ENCODE measurements around the gene PDE6G. TPM values are rescaled to one million over a fixed set of nuclear protein-coding genes. Genes with fewer than 3 reads are reported as not detected.

PDE6G gene
- total RNA-seq, 1 donor from 2014 or later = not detected

DNA sequence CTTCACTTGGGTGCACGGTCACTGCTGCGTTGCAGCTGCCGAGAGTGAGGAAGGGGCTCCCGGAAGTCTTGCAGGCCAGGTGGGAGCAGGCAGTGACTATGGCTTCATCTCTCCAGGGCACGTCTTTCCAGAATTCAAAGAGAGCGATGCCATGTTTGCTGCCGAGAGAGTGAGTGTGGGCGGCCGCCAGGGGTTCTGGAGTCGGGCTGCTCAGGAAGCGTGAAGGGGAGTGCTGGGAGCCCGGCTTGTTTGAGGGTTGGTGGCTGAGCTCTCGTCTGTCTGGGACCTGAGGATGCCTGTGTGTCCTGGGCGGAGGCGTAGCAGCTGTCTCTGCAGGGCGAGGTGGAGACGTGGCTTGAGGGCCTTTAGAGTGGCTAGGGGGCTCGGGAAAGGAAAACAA lies 33.7 kb upstream of the PDE6G start:
- peaks cover 16% of the 10 kb centered on the region for H3K36me3 Mint-ChIP-seq
- no peak overlapping the region for H2AFZ ChIP-seq (replicated peaks)
- no peak overlapping the region for H3K27ac ChIP-seq
- H3K4me3 ChIP-seq = no peak overlapping the region
- H3K4me2 ChIP-seq = no peak overlapping the region
- H3K4me1 ChIP-seq = no peaks in the 10 kb centered on the region
- DNase-seq (ENCODE audit: low spot score) = no peak
- peaks cover 7% of the 10 kb centered on the region for H3K27me3 Mint-ChIP-seq (ENCODE audit: insufficient read depth, low read depth)
- H3K4me3 Mint-ChIP-seq = no peak overlapping the region
- no peak overlapping the region for H3K9ac ChIP-seq
- no peak overlapping the region for H3K27ac Mint-ChIP-seq
- no peaks in the 10 kb centered on the region for H3K9me3 ChIP-seq (ENCODE audit: low read depth)
- no peaks in the 10 kb centered on the region for H3K27me3 ChIP-seq
- H3K79me2 ChIP-seq (ENCODE audit: low read depth) = peaks cover 16% of the 10 kb centered on the region
- H3F3A ChIP-seq (ENCODE audit: low read depth) = no peaks in the 10 kb centered on the region
- peaks cover 6% of the 10 kb centered on the region for H3K4me1 Mint-ChIP-seq
- peaks cover 10% of the 10 kb centered on the region for H4K20me1 ChIP-seq (ENCODE audit: low read depth)
- TF ChIP-seq EZH2phosphoT487 (IDR thresholded peaks at IDR 0.05) (no peak), CTCF (IDR thresholded peaks at IDR 0.05) (no peak)
- H3K36me3 ChIP-seq = no peaks in the 10 kb centered on the region
- no peaks in the 10 kb centered on the region for H3K9me3 Mint-ChIP-seq

DNA sequence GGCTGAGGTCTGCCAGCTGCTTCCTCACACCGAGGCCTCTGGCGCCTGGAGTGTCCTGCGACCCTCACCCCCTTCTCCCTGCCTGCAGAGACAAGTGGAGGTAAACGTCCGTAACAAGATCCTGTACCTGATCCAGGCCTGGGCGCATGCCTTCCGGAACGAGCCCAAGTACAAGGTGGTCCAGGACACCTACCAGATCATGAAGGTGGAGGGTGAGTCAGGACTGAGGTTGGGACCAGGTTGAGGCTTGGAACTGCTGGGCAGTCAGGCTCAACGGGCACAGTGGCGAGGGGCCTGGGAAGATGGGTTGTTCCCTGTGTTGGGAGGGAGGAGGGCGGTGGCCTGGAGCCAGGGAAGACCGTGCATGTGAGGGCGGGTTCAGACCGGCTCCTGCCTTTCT lies 32.3 kb upstream of the PDE6G start:
- no peak overlapping the region for H3K27ac ChIP-seq
- no peaks in the 10 kb centered on the region for H3K9me3 Mint-ChIP-seq
- no peaks in the 10 kb centered on the region for H3F3A ChIP-seq (ENCODE audit: low read depth)
- peaks cover 28% of the 10 kb centered on the region for H3K79me2 ChIP-seq (ENCODE audit: low read depth)
- DNase-seq (ENCODE audit: low spot score) = no peak
- H3K4me1 ChIP-seq = peaks cover 5% of the 10 kb centered on the region
- H3K27me3 Mint-ChIP-seq (ENCODE audit: insufficient read depth, low read depth) = peaks cover 7% of the 10 kb centered on the region
- TF ChIP-seq EZH2phosphoT487 (IDR thresholded peaks at IDR 0.05) (no peak), CTCF (IDR thresholded peaks at IDR 0.05) (no peak), EZH2 (IDR thresholded peaks at IDR 0.05) (no peak)
- H3K4me3 ChIP-seq = no peak overlapping the region
- no peaks in the 10 kb centered on the region for H3K9me3 ChIP-seq (ENCODE audit: low read depth)
- H3K36me3 ChIP-seq = no peaks in the 10 kb centered on the region
- H3K36me3 Mint-ChIP-seq = peaks cover 16% of the 10 kb centered on the region
- H3K27ac Mint-ChIP-seq = no peak overlapping the region
- H3K9ac ChIP-seq = no peak overlapping the region
- H3K4me1 Mint-ChIP-seq = peaks cover 16% of the 10 kb centered on the region
- no peak overlapping the region for H3K4me2 ChIP-seq
- no peak overlapping the region for H2AFZ ChIP-seq (replicated peaks)
- H3K4me3 Mint-ChIP-seq = no peak overlapping the region
- no peaks in the 10 kb centered on the region for H3K27me3 ChIP-seq
- H4K20me1 ChIP-seq (ENCODE audit: low read depth) = peaks cover 20% of the 10 kb centered on the region

DNA sequence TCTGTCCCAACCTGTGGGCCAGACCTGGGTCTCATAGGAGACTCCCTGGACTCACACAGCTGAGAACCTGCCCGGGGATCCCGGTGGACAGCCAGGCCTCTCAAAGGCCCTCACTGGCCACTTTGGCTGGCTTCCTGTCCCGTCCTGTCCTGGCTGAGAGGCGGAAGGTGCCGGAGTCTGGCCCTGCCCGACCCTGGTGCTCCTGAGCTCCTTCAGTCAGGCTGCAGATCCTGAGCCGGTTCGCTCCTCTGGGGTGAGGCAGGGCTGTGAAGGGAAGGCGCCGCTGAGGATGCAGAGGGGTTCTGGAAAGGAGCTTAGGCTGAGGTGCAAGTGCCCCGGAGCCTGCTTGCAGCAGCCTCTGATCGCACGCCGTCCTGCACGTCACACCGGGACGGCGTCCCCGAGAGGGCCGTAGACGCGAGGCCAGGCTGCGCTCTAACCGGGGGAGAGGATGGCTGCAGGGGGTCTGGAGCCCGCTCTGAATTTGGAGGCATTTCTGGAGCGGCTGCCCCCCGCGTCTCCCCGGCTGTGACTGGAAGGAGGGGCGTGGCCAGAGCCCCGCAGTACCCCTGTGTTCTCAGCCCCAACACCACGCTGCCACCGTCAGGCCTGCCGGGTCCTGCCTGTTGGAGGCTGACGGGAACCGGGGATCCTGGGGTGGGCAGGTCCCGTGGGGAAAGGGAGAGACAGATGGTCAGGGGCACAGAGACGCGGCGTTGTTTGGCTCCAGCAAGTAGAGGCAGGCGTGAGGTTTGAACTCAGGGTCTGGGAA lies 31.6 kb upstream of the PDE6G start:
- peaks cover 5% of the 10 kb centered on the region for H3K4me1 ChIP-seq
- H4K20me1 ChIP-seq (ENCODE audit: low read depth) = peaks cover 20% of the 10 kb centered on the region
- H3F3A ChIP-seq (ENCODE audit: low read depth) = no peaks in the 10 kb centered on the region
- Mint-ChIP-seq H3K27ac (no peak overlapping the region), H3K36me3 (peaks cover 16% of the 10 kb centered on the region), H3K27me3 (ENCODE audit: insufficient read depth, low read depth) (peaks cover 7% of the 10 kb centered on the region), H3K4me1 (peaks cover 17% of the 10 kb centered on the region), H3K9me3 (no peaks in the 10 kb centered on the region), H3K4me3 (no peak overlapping the region)
- H3K79me2 ChIP-seq (ENCODE audit: low read depth) = peaks cover 33% of the 10 kb centered on the region
- H2AFZ ChIP-seq (replicated peaks) = no peak overlapping the region
- H3K9me3 ChIP-seq (ENCODE audit: low read depth) = no peaks in the 10 kb centered on the region
- no peak overlapping the region for H3K4me3 ChIP-seq
- H3K36me3 ChIP-seq = no peaks in the 10 kb centered on the region
- H3K4me2 ChIP-seq = no peak overlapping the region
- H3K27ac ChIP-seq = no peak overlapping the region
- TF ChIP-seq EZH2phosphoT487 (IDR thresholded peaks at IDR 0.05) = no peak
- TF ChIP-seq EZH2 (IDR thresholded peaks at IDR 0.05) = no peak
- TF ChIP-seq CTCF (IDR thresholded peaks at IDR 0.05) = no peak
- no peaks in the 10 kb centered on the region for H3K27me3 ChIP-seq
- DNase-seq (ENCODE audit: low spot score) = no peak
- H3K9ac ChIP-seq = no peak overlapping the region
